Esophagus muscularis mucosa (tissue), 4 donors: Measurements from ENCODE around the gene AQP12B. TPM values are rescaled to one million over a fixed set of nuclear protein-coding genes. Genes with fewer than 3 reads are reported as not detected.
"Not testable (repeated sequence)": the region's sequence is repeated elsewhere in the genome, so short reads cannot be mapped to it uniquely, and the experiment has no call there.

Experiments used
- DNase-seq: peaks from one replicate; pipeline ENCODE4 v3.0.0-alpha.2; 2017; ENCODE audit errors: extremely low spot score
- H3K27ac ChIP-seq, 4 donors: fragments of 200-600 bp; sonication (generic); replicated peaks in 1 of 4; 1 replicate in 3 of 4; 2 replicates in 1 of 4; pipeline ENCODE4 v1.5.1; 2016 to 2019; ENCODE audit warnings: mild to moderate bottlenecking in 1 of 4
- H3K27me3 ChIP-seq, 4 donors: fragments of 200-600 bp; sonication (generic); one replicate each; pipeline versions ENCODE4 v1.5.1 to v1.6.0; 2016 to 2019
- H3K36me3 ChIP-seq, 4 donors: fragments of 200-600 bp; sonication (generic); one replicate each; pipeline ENCODE4 v1.5.1; 2016 to 2019
- H3K4me1 ChIP-seq, 4 donors: fragments of 200-600 bp; sonication (generic); one replicate each; pipeline ENCODE4 v1.5.1; 2016 to 2019
- H3K4me3 ChIP-seq, 4 donors: fragments of 200-600 bp; sonication (generic); 1 replicate in 2 of 4; 2 replicates in 2 of 4; pipeline ENCODE4 v1.5.1; 2016 to 2019; ENCODE audit warnings: mild to moderate bottlenecking in 4 of 4, moderate library complexity in 1 of 4
- H3K9me3 ChIP-seq, 4 donors: fragments of 200-600 bp; sonication (generic); 1 replicate in 3 of 4; 2 replicates in 1 of 4; pipeline ENCODE4 v1.5.1; 2016 to 2019
- EP300 ChIP-seq: sonication (generic); formaldehyde crosslinking; IDR thresholded peaks from one replicate; pipeline ENCODE4 v1.6.1; 2017; ENCODE audit warnings: antibody characterized with exemption
- POLR2A ChIP-seq: fragments of 450-650 bp; IDR thresholded peaks from one replicate; pipeline ENCODE4 v1.6.1; 2017; ENCODE audit warnings: antibody characterized with exemption, moderate library complexity, mild to moderate bottlenecking, low read depth
- POLR2AphosphoS5 ChIP-seq, 2 donors: sonication (generic); formaldehyde crosslinking; IDR thresholded peaks; one replicate each; pipeline ENCODE4 v1.6.1; 2017; ENCODE audit warnings: antibody characterized with exemption in 2 of 2
- WGBS: methylation state at CpG from one replicate; pipeline ENCODE4 v1.1.5; 2018; 5-methylcytosine and 5-hydroxymethylcytosine counted together
- intact Hi-C: fragments of 100-400 bp; cut with DNase I; formaldehyde crosslinking; loops from one replicate; pipeline ENCODE4 v1.15.1; 2023
- total RNA-seq, 4 donors: library from RNA; depleted of rRNA; stranded (reverse); fragments of >200 nt; gene quantifications; one replicate each; pipeline versions ENCODE4 v1.1.0 to v1.2.1, GENCODE V29; 2016
- TF ChIP-seq, protein P1 (sequence below), 3 experiments: fragments of 200-600 bp in 2 of 3; fragments of 450-650 bp in 1 of 3; sonication (generic) in 2 of 3; IDR thresholded peaks; one replicate each; pipeline ENCODE4 v1.5.1; 2017 to 2019; ENCODE audit warnings: antibody characterized with exemption in 3 of 3, mild to moderate bottlenecking in 2 of 3, moderate library complexity in 1 of 3

Gene AQP12B
- total RNA-seq, 4 donors from 2014 or later = not detected

DNA sequence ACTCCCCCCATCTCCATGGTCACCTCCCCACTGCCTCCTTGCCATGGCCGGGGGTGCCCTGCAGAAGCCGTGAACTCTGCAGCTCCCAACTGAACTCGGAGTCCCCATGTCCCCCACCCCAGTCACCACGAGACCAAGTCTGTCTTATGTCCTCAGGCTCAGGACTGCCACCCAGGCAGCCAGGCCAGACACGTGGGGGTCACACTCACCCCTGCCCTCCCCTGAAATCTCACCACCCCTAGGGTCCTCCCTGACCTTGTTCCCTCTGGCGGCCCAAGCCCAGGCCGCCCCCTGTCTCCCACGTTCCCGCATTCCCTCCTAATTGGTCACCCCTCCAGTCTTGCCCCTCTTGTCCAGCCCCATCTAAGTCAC lies 19.9 kb upstream of the AQP12B start:
- intact Hi-C loops = loop anchor here (10.0 kb wide), 1 partner anchor 188 kb away; no protein-coding TSS in a partner anchor
- Histone ChIP-seq H3K9me3 (no peaks in the 10 kb centered on the region), H3K27me3 (peaks cover 0 to 62% (median 2%) of the 10 kb centered on the region in 4 donors), H3K27ac (no peak overlapping the region), H3K4me1 (no peaks in the 10 kb centered on the region), H3K4me3 (no peak overlapping the region), H3K36me3 (no peaks in the 10 kb centered on the region)
- WGBS = 86% methylated on average over 9 of the region's 9 CpGs
- TF ChIP-seq POLR2AphosphoS5 (IDR thresholded peaks at IDR 0.05) (no peak), POLR2A (no peak), EP300 (no peak)
- TF ChIP-seq, protein P1, sequence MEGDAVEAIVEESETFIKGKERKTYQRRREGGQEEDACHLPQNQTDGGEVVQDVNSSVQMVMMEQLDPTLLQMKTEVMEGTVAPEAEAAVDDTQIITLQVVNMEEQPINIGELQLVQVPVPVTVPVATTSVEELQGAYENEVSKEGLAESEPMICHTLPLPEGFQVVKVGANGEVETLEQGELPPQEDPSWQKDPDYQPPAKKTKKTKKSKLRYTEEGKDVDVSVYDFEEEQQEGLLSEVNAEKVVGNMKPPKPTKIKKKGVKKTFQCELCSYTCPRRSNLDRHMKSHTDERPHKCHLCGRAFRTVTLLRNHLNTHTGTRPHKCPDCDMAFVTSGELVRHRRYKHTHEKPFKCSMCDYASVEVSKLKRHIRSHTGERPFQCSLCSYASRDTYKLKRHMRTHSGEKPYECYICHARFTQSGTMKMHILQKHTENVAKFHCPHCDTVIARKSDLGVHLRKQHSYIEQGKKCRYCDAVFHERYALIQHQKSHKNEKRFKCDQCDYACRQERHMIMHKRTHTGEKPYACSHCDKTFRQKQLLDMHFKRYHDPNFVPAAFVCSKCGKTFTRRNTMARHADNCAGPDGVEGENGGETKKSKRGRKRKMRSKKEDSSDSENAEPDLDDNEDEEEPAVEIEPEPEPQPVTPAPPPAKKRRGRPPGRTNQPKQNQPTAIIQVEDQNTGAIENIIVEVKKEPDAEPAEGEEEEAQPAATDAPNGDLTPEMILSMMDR (IDR thresholded peaks at IDR 0.05) = no peak
- no peak for DNase-seq

DNA sequence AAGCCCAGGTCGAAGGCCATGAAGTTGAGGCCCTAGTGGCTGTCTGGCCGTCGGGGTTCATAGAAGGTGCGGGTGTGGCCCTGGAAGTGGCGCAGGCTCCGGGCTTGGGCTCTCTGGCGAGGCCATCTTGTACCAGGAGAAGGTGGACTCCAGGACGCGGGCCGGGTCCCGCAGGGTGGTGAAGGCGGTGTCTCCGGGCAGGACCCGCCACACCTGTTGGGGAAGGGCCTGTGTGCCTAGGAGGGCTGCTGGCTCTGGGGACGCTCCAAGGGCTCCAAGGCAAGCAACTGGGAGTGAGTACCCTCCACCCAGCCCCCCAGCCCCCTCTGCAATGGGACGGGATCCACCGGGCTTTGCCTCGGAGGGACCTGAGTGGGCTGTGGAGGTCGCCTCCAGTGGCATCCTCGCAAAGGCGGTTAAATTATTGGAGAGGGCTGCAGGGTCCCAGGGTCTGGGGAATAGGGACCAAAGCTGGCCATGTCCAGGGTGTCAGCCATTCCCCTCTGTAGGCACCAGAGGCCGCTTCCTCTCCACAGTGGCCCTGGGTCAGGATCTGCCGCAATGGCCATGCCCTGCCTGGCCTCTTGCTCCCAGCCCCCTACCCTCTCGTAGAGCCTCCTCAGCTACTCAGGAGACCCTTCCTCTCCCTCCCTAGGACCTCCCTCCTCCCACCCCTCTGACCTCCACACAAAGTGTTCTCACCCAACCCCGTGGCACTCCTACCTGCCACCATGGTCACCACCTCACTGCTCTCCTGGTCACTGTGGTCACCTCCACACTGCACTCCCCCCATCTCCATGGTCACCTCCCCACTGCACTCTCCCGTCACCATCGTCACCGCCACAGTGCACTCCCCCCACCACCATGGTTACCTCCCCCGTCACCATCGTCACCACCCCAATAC lies 19.3 kb upstream of the AQP12B start:
- intact Hi-C loops = loop anchor here (10.0 kb wide), 1 partner anchor 187 kb away; no protein-coding TSS in a partner anchor
- no peaks in the 10 kb centered on the region for H3K36me3 ChIP-seq
- 89% methylated on average over 28 of the region's 30 CpGs for WGBS
- no peak for DNase-seq
- H3K9me3 ChIP-seq = no peaks in the 10 kb centered on the region
- H3K4me1 ChIP-seq = no peaks in the 10 kb centered on the region
- no peak overlapping the region for H3K4me3 ChIP-seq
- TF ChIP-seq, protein P1 (IDR thresholded peaks at IDR 0.05) = no peak
- TF ChIP-seq EP300 = no peak
- TF ChIP-seq POLR2A = no peak
- TF ChIP-seq POLR2AphosphoS5 (IDR thresholded peaks at IDR 0.05) = no peak
- H3K27me3 ChIP-seq = peaks cover 0 to 56% (median 2%) of the 10 kb centered on the region in 4 donors
- H3K27ac ChIP-seq = no peak overlapping the region

DNA sequence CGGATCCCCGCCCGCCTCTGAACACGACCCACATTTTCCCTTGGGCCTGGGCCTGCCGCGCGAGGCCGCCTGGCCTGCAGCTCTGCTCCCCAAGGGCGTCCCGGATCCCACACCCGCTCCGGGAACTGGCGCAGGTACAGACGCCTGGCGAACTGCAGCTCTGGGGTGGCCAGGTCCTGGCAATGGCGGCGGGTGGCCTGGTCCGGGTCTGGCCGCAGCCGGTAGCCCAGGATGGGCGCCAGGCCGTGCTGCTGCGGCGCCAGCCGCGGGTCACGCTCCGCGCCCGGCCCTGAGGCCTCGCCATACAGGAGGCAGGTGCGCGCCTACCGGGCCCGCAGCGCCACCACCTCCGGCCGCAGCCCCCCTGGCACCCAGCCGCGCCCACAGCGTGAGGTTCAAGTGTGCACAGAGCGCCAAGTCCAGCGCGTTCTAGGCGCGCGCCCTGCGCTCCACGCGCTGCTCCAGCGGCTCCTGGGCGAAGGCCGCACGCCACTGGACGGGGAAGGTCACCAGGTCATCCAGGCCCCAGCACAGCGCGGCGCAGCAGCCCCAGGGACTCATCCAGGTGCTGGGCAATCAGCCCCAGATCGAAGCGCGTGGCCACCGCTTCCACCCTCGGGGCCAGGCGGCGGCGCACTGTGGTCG lies 18.5 kb upstream of the AQP12B start:
- 74% methylated on average over 29 of the region's 67 CpGs for WGBS
- Histone ChIP-seq H3K27ac (no peak overlapping the region), H3K9me3 (no peaks in the 10 kb centered on the region), H3K4me3 (no peak overlapping the region), H3K4me1 (no peaks in the 10 kb centered on the region), H3K36me3 (no peaks in the 10 kb centered on the region), H3K27me3 (peaks cover 0 to 56% (median 2%) of the 10 kb centered on the region in 4 donors)
- intact Hi-C loops = loop anchor here (10.0 kb wide), 1 partner anchor 186 kb away; no protein-coding TSS in a partner anchor
- TF ChIP-seq, protein P1 (IDR thresholded peaks at IDR 0.05) = no peak
- TF ChIP-seq EP300 = no peak
- no peak for TF ChIP-seq POLR2AphosphoS5 (IDR thresholded peaks at IDR 0.05)
- no peak for TF ChIP-seq POLR2A
- DNase-seq = no peak

DNA sequence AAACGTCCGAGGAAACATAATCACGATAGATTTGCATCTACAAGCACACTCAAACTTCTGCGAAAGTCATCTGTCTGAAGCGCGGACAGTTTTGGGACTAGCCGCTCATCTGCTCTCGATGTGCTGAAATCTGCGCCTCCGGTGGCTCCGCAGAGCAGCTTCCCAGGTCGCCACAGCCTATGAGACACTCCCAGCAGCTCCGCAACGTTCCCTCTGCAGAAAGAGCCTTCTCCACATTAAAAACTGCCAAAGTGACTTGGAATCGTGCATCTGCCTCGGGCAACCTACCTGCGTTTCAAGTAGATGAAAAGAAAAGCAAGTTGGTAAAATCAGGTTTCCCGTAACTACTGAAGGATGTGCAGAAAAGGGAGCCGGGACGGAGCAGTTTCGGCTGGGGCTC lies 17.9 kb upstream of the AQP12B start:
- DNase-seq = not testable (repeated sequence)
- WGBS = 84% methylated on average over 17 of the region's 21 CpGs

DNA sequence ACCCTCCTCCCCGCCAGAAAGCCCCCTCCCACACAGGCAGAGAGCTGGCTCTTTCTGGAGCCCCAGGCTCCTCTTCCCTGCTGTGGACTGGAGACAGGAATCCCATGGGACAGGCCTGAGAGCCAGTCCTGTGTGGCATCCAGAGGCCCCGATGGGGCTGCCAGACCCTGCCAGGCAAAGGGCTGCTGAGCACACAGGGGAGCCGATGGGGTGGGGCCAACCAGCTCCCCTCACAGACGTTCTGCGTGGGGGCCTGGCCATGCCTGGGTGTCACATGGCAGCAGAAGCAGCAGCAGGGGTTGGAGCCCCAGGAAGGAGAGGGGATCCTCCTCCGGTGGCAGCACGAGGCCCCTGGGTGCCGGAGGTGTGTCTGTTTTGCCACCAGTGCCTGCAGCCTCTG lies 17.1 kb upstream of the AQP12B start:
- intact Hi-C loops = loop anchor here (10.0 kb wide), 1 partner anchor 185 kb away; no protein-coding TSS in a partner anchor
- H3K36me3 ChIP-seq, DNase-seq, H3K9me3 ChIP-seq, H3K4me1 ChIP-seq, H3K27ac ChIP-seq, H3K4me3 ChIP-seq: not testable (repeated sequence)
- peaks cover 0 to 50% (median 2%) of the 10 kb centered on the region in 4 donors for H3K27me3 ChIP-seq
- WGBS = 83% methylated on average over 2 of the region's 8 CpGs

More for the DNA sequence above, 17.9 kb upstream of the AQP12B start:
- intact Hi-C loops = loop anchor here (10.0 kb wide), 1 partner anchor 186 kb away; no protein-coding TSS in a partner anchor
- not testable (repeated sequence) for H3K27ac ChIP-seq, H3K4me1 ChIP-seq, H3K9me3 ChIP-seq, H3K36me3 ChIP-seq, H3K4me3 ChIP-seq
- peaks cover 0 to 56% (median 2%) of the 10 kb centered on the region in 4 donors for H3K27me3 ChIP-seq

DNA sequence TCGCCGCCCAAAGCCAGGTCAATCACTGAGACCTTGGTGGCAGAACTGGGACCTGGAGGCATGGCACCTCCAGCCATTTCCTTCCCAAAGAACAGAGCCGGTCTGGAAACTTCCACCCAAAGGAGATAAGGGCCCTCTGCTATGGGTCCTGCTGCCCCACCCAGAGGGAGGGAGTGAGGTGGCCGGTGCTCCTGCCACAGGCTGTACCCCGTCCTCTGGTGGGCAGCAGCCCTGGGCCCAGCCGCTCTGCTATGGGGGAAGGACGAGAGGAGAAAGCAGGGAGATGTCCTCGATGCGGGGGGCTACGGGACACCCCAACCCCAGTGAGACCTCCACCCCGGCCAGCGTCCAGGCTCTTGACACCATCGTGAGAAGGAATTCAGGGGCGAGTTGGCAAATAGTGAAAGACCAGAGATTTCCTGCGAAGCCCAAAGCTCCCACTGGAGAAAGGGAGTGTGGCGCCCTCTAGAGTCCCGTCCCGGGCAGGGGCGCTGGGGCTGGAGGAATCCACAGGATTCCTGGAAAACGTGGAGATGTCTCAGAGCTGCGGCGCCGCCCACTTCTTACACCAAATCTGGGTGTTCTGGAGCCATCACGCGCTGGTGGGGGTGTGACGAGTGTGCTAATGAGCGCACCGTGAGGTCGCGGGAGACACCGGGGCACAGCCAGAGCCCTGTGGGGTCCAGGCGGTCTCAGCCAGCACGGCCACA lies 16.3 kb upstream of the AQP12B start:
- intact Hi-C loops, H3K36me3 ChIP-seq, H3K9me3 ChIP-seq, H3K4me3 ChIP-seq, DNase-seq, H3K27ac ChIP-seq, H3K4me1 ChIP-seq: not testable (repeated sequence)
- peaks cover 0 to 42% (median 2%) of the 10 kb centered on the region in 4 donors for H3K27me3 ChIP-seq
- 48% methylated on average over 8 of the region's 33 CpGs for WGBS

DNA sequence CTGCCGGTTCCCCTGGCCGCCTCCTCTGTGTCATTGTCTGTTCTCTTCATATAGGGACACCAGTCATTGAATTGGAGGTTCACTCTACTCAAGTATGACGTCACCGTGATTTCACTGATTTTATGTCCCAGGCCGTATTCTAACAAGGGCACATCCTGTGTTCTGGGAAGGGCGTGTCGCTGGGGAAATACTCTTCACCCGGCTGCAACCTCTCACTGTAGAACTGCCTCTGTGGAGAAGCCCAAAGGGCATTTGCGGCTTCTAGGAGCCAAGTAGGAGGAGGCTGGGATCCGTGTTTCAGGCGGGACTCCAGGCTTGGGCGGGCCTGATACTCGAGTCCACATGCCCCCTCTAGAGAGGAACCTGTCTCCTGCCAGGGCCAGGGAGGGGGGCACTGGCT lies 13.8 kb upstream of the AQP12B start:
- H3K27ac ChIP-seq, intact Hi-C loops, H3K4me3 ChIP-seq, H3K36me3 ChIP-seq, DNase-seq, H3K4me1 ChIP-seq, H3K9me3 ChIP-seq: not testable (repeated sequence)
- no CpG with 5 or more reads among the region's 13 CpGs for whole genome bisulfite sequencing
- H3K27me3 ChIP-seq = peaks cover 0 to 17% (median 0%) of the 10 kb centered on the region in 4 donors

DNA sequence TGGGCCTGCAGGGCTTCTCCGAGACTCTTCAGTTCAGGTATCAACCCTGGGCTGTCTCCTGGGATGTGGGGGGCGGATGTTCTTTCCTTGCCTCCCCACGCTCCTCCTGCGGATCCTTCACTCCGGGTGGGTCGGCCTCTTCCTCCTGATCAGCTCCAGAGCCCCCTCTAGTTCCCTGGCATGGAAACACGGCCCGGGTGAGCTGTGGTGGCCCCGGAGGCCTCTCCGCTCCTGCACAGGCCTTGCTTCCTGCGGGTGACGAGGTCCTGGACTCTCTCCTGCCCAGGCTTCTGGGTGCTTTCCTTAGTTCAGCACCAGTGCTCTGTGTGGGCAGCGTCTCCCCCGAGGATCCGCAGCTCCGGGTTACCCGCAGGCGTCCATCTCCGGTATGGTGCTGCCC lies 12.9 kb upstream of the AQP12B start:
- intact Hi-C loops, H3K9me3 ChIP-seq, H3K4me1 ChIP-seq, H3K27ac ChIP-seq, H3K4me3 ChIP-seq, H3K27me3 ChIP-seq, H3K36me3 ChIP-seq, DNase-seq: not testable (repeated sequence)
- no CpG with 5 or more reads among the region's 19 CpGs for WGBS
